HG03159 (cell line): Measurements from ENCODE around the gene PIK3C2G.
"Not testable (repeated sequence)": the region's sequence is repeated elsewhere in the genome, so short reads cannot be mapped to it uniquely, and the experiment has no call there.

ENCODE experiments used
- ATAC-seq: cut with Tn5 transposase; IDR thresholded peaks from one replicate; pipeline ENCODE4 v1.9.1; 2021; ENCODE audit warnings: mild to moderate bottlenecking, moderate library complexity; ENCODE audit not compliant: unreplicated experiment

PIK3C2G gene, protein sequence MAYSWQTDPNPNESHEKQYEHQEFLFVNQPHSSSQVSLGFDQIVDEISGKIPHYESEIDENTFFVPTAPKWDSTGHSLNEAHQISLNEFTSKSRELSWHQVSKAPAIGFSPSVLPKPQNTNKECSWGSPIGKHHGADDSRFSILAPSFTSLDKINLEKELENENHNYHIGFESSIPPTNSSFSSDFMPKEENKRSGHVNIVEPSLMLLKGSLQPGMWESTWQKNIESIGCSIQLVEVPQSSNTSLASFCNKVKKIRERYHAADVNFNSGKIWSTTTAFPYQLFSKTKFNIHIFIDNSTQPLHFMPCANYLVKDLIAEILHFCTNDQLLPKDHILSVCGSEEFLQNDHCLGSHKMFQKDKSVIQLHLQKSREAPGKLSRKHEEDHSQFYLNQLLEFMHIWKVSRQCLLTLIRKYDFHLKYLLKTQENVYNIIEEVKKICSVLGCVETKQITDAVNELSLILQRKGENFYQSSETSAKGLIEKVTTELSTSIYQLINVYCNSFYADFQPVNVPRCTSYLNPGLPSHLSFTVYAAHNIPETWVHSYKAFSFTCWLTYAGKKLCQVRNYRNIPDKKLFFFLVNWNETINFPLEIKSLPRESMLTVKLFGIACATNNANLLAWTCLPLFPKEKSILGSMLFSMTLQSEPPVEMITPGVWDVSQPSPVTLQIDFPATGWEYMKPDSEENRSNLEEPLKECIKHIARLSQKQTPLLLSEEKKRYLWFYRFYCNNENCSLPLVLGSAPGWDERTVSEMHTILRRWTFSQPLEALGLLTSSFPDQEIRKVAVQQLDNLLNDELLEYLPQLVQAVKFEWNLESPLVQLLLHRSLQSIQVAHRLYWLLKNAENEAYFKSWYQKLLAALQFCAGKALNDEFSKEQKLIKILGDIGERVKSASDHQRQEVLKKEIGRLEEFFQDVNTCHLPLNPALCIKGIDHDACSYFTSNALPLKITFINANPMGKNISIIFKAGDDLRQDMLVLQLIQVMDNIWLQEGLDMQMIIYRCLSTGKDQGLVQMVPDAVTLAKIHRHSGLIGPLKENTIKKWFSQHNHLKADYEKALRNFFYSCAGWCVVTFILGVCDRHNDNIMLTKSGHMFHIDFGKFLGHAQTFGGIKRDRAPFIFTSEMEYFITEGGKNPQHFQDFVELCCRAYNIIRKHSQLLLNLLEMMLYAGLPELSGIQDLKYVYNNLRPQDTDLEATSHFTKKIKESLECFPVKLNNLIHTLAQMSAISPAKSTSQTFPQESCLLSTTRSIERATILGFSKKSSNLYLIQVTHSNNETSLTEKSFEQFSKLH (N-terminal part only)

GRCh38 chr12:18261273-18261672 lies at the start of gene PIK3C2G:
Gene PIK3C2G, plus strand, starts transcription at chr12:18261518. Its CDS starts 20,564 bp downstream, at chr12:18282082.
- ATAC-seq = no peak

DNA sequence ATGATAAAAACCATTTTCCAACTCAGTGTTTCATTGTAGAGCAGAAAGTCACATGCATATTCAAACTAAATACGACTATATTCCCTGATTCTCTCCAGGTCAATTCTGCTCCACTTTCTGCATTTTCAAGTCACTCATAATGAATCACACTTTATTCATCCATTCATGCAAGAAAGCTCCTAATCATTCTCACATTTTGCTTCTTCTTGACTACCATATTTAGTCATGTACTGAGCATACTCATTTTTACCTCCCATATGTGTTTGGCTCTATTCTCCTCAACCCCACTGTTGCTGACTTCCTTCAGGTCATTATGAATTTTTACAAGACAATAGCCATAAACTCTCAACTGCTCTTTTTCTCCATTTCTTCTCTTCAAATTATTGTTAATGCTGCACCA lies 43.4 kb upstream of the PIK3C2G start:
- ATAC-seq = no peak

GRCh38 chr12:18221726-18222125 lies 39.6 kb upstream of the PIK3C2G start:
- ATAC-seq = no peak

DNA sequence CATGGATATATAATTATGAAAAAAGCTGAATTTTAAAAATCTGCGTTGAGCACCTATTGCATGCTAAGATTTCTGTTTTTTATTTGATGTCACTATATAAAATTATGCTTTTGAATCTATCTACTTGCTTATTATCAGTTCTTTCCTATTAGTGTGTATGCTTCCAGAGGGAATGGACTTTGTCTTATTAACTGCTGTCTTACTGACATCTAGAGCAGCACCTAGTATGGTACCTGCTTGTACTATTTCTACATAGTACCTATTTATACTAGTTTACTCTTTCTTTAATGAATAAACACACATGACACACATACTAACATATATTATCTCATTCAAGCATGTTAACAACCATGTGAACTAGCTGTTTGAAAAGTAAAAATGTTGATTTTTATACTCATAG lies 38.6 kb upstream of the PIK3C2G start:
- ATAC-seq = no peak

DNA sequence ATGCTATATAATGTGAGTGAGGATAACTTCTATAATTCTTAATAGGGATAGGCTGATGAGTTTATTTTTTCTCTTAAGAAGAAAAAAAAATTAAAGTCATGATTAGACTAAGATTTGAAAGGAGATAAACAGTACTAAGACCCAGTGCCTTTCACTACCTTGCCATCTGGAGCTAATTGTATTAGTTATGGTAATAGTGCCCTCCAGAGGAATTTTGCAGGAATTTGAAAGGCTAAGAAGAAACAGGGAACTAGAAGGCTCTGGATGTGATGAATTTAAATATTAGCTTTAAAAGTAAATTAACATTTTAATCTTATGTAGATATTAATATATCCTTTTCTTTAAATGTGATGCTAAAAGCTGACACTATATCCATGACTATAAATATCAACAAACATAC lies 36.6 kb upstream of the PIK3C2G start:
- ATAC-seq = no peak

DNA sequence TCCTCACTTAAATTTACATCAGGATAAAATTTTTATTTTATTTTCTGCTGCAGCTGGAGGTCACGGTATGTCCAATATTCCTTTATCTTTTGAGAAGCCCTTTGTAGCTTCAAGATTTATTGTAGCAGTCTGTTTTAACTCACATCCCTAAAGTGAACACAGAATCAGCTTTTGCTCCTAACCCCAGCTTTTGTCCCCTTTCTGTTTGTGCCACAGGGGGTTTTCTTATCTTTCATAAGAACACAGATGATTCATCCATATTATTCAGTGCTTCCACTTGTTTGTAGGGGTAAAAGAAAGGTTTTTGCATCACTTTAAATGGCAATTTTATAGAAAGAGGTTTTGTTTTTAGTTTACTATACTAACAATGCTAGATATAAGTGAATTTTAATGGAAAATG lies 21.8 kb upstream of the PIK3C2G start:
- no peak for ATAC-seq

DNA sequence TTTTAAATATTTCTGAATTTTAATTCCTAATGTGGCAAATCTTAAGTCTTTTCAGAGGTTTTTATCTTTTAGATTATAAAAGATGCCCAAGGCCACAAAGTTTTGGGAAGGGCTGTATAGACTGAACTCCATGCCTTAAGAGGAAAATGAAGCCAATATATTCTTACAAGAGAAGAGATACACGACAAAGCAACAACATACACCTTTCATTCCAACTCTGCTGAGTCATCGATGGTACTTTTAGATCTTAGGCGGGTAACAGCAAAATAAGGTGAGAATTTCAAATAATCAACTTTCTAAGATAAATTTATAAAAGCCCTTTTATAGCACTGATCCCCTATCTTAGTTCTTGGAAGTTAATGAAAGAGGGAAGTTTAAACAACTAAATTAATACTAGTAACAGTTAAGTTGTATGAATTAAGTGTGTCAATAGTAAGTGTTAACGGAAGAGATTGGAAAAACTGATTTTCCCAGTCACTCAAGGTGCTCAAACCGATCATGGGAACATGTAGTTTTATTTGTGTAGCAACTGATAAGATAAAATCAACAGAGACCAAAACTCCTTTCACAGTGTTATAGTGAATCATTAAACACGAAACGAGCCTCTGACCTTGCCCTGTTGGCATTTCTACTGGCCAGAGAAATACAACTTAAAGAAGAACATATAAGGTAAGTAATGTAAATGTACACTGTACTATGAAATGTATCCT lies 18.8 kb upstream of the PIK3C2G start:
- ATAC-seq = no peak

- ATAC-seq = no peak
These were observed 18.1 kb upstream of the PIK3C2G start for GRCh38 chr12:18243238-18243637.

- no peak for ATAC-seq
These were observed 15.3 kb upstream of the PIK3C2G start for GRCh38 chr12:18246066-18246465.

GRCh38 chr12:18250313-18250916 lies 10.9 kb upstream of the PIK3C2G start:
- ATAC-seq = no peak

DNA sequence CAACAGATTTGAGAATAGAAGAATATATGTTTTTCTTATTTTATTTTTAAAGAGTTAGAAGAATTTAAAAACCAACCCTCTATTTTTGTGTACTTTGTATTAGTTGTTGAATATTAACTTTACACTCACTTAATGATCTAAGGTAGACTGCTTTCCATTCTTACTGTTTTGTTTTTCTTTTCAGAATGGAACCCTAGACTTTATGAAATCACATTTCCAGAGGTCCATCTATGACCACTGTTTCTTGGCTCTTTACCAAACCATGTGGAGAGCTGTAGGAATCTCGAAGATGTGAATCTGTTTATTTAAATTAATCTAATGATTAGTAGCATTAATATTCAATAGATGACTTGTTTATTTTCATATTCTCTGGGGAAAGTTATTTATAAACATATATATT lies 7.2 kb upstream of the PIK3C2G start:
- no peak for ATAC-seq

GRCh38 chr12:18255004-18255403 lies 6.3 kb upstream of the PIK3C2G start:
- not testable (repeated sequence) for ATAC-seq

- ATAC-seq = no peak
These were observed 4.1 kb upstream of the PIK3C2G start for GRCh38 chr12:18257251-18257650.

DNA sequence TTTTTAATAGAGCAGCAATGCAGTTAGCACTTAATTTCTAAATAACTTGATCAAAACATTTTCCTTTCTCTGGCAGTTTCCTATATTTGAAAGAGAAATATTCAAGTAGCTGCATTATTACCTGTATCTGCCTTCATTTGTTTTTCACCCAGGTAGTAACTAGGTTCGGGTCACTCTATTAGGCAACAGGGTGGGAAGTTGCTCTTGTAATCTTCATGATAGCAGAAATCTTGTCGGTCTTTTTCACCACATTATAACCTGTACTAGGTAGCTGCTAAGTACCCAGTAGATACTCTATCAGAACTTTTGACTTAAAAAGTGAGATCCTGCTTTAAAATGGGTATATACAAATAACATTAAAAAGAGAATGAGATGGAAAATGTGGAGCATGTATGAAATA lies 2.4 kb upstream of the PIK3C2G start:
- no peak for ATAC-seq

DNA sequence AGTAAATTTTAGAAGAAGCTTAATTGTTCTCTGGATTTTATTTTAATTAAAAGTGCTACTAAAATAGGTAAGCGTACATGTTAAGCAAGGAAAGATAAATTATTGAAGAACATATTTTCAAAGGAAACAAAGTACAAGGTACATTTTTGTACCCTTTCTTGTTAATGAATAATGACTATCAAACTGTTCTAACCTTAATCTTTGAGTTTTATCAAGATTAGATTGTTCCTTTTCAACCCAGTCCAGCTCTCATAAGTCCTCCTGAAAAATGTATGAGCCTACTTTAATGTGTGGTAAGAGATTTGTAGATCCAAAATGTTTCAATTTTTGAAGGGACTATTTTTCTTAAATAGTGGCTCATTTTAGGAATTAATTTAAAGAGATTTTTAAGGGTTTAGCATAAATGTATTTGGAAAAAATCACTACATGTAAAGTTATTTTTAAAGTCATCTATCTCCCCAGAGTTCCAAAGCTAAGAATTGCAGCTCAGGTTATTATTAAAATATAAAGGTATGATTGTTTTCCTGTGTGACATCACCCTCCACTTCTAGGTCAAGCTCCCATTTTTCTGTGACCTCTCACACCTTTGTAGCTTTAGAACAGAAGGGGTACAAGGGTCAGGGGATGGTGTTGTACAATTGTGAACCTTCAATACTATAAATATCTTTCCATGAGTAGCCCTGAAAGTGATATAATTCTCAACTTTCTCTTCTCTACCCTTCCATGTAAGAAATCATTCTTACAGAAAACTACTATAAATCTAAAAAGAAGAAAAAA lies 1.2 kb upstream of the PIK3C2G start:
- no peak for ATAC-seq

- no peak for ATAC-seq
These were observed 588 bp downstream of the PIK3C2G start for GRCh38 chr12:18261906-18262305.

DNA sequence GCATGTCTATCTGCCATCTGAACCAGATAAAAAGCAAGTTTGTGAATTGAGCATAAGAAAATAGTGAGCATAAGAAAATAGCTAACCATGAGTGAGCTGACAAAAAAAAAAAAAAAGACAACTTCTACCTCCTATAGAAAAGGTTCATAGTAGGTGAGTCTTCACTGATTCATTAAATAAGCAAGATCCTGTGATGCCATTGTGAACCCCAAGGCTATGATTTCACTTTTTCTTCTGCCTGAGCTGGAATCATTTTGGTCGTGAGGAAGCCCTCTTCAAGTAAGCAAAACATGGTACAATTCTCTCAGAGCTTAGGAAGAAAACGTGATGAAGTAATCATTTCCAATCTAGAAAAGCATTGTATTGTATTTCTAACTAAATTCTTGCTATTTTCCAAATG lies 1.2 kb downstream of the PIK3C2G start:
- no peak for ATAC-seq

- ATAC-seq = no peak
These were observed 3.3 kb downstream of the PIK3C2G start for GRCh38 chr12:18264581-18265075.

GRCh38 chr12:18267427-18268099 lies 6.2 kb downstream of the PIK3C2G start:
- no peak for ATAC-seq
